Hematopoietic multipotent progenitor cell treated with erythropoietin and hydrocortisone succinate and interleukin-3 and kit ligand, for 17 days (in vitro differentiated cells): Measurements from ENCODE around the gene SDR39U1.

Source experiments
- DNase-seq: peaks from one replicate; pipeline ENCODE4 v3.0.0-alpha.2; 2015; ENCODE audit warnings: low spot score

SDR39U1 gene

DNA sequence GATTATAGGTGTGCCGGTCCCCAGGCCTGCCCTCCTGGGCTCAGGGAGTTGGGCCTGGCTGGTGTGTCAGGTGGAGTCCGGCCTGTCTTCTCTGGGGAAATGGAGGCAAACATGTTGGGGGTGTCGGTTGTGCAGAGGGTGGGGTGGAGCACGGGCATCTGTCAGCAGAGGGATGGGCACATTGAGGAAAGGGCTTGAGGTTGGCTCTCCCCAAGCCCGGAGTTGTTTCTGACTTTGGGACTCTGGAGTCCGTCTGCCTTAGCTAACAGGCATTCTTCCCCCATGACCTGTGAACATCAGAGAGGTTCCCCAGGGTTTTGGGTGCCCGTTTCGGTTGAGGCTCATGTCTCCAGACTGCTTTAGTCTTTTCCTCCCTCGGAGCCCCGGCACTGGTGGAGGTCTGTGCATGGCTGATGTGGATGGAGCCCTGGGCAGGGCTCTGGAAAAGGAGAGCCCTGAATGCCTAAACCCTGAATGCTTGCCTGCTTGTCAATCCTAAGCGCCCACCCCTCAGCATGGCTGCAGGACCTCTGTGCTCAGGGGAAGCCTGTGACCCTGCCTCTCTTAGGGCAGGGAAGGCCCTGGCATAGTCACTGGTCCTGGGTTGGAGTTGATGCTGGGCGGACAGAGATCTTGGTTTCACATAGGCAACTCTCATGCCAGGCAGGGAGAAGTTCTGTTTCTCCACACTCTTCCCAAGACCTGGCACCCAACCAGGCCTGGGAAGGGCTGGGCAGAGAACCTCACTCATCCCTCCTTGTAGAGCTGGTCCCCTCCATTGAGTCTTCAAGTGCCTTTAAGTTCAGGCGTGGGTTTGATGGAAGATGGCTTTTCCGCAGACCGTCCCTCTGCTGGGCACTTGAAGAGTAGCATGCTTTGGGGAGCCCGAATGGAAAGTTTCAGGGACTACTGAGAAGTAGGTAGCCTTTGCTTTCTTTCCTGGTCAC, 30.9 kb downstream of the SDR39U1 start:
- peak; percentile 52 for DNase-seq

DNA sequence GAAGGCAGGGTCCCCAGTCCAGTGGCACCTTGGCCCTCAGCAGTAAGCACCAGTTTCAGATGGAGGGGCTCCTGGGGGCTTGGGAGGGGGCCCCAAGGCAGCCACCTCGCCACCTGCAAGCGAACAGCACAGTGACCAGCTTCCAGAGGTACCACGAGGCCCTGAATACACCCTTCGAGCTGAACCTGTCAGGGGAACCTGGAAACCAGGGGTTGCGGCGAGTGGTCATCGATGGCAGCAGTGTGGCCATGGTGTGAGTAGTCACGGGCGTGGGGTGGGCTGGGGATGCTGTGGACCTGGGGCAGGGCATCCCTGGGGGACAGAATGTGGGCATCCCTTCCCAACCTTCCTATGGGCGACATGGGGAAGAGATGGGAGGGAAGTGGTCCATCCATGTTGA, 32.6 kb downstream of the SDR39U1 start:
- DNase-seq: no peak

DNA sequence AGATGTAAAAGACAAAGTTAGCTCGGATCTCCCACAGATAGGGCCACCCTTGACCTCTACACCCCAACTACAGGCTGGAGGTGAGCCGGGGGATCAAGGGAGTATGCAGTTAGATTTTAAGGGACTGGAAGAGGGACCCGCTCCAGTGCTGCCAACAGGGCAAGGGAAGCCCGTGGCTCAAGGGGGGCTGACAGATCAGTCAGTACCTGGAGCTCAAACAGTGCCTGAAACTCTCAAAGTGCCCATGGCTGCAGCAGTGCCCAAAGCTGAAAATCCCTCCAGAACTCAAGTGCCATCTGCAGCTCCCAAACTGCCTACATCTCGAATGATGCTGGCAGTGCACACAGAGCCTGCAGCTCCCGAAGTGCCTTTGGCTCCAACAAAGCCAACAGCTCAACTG, 33.4 kb downstream of the SDR39U1 start:
- DNase-seq: no peak

DNA sequence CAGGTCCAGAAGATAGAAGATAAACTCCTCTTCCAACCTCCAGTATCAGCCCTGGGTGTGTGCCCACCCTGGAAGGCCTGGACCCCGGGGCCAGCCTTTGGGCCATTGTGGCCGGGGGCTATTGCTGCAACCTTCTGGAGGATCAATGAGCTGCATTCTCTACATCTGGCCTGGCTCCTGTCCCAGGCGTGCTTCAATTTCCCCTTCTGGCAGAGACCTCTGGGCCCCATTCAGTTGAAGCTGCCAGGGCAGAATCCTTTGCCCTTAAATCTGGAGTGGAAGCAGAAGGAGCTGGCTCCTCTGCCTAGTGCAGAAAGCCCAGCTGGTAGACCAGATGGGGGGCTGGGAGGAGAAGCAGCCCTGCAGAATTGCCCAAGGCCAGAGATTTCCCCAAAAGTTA, 33.8 kb downstream of the SDR39U1 start:
- DNase-seq: no peak

DNA sequence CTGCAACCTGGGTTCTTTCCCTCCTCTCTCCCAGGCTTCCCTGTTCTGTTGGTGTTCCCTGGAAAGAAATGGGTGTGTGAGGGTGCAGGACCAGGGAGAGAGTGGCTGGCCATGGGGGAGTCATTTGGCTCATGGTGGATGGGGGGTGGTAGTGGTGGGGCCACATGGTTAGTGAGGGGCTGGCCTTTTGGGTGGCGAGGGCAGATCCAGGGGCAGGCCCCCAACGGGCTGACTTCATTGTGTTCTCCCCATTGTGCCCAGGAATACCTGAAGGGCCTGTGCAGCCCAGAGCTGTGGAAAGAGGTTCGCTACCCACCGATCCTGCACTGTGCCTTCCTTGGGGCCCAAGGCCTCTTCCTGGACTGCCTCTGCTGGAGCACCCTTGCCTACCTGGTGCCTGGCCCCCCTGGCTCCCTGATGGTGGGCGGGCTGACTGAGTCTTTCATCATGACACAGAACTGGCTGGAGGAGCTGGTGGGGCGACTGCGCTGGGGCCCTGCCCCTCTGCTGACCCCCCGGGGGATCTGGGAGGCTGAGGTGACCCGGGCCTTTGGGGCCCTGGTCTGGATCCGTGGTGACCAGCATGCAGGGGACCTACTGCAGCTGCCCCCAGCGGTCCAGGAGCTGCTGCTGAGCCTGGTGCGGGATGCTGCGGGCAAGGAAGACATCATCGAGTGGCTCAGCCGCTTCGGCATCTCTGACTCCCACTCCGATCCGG, 34.8 kb downstream of the SDR39U1 start:
- no peak for DNase-seq

DNA sequence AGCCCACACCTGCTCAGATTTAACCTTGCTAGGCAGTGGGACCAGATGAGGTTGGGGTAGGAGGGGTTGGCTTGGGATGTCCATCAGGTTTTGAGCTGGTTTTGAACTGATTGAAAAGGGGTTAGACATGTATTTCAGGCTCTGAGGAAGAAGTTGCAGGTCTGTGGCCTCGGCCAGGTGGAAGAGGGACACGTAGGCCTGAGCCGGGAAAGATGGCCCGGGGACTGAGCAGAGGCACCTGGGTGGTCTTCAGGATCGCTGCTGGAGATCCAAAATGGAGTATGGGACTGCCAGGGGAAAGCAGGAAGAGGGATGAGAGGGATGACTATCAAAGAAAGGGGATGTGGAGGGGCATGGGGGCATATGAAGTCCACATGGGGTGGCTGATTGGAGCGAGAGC, 36.2 kb downstream of the SDR39U1 start:
- DNase-seq: no peak

DNA sequence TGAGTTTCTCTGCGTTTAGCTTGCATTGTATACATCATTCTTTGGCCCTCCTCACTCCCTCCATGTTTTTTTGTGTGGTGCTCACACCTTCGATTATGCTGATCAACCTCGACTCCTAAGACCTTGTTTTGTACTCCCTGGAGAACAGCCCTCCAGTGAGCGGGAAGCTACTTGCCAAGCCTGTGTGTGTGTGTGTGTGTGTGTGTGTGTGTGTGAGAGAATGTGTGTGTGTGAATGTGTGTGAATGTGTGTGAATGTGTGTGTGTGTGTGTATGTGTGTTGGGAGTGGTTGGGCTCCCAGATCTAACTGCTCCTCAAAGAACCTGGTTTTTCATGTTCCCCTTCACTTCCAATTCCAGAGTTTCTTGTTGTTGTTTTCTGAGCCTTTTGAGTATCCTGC, 37.8 kb downstream of the SDR39U1 start:
- DNase-seq: no peak

DNA sequence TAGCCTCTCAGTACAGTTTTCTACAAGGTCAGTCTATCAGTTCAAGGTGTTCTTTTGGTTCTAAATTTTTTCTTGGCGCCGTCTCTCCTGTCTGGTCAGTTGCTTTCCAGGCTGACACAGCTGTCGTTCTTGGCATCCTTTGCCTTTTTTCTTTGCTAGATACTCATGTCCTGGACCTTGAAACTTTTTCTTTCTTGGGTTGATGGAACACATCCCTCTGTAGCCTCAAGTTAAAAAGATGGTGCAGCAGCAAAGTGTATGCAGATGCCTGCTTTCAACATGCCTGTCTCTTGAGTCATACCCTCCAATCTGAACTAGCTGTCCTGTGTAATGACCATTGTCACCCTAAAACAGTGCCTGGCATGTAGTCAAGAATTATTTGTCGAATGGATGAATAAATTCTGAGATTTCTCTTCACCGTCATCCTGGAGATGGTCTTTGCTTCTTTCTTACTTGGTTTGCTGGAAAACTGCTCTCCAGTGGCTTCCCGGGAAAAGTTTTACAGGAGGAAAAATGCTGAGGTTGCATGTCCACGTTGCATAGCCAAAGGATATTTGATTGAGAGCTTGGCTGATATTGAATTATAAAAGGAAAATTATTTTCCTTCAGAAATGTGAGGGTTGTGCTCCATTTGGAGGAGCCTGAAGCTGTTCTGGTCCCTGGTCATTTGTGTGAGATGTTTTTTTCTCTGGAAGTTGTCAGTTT, 39.1 kb downstream of the SDR39U1 start:
- no peak for DNase-seq

DNA sequence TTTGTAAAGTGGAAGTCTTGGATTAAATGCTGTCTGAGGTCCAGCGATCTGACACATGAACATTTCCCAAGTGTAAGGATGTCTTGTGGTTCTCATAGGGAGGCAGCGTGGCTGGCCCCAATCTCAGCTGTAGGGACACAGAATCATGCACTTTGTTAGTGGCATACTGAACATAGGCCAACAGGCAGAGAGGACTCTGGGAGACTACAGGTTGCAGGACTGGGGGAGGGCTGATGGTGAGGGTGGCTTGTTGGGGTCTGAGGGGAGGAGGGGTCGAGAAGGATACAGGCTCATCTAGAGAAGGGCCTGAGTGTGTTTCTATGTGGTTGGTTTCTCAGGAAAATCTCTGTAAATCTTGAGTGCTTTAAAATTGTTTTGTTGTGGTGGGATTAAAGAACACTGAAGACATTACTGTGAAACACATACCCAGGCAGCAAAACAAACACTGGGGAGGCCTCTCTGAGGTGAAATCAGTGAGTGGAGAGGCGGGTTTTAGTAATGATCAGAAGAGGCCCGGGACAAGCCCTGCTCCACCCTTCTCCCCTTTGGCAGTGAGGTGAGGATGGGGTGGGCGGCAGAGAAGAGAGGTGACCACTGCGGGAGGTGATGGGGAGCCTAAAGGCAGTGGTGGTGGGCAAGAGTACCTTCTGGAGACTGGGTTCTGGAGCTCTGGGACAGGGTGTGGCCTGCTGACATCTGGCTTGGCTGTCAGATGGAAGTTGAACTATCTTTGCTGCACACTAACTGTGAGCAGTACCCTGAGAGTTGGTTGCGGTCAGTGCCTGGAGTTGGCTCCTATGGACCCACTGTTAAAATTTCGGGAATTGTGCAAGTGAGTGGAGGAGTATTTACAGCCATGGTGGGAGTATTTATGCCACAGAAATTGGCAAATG, 40.5 kb downstream of the SDR39U1 start:
- no peak for DNase-seq

DNA sequence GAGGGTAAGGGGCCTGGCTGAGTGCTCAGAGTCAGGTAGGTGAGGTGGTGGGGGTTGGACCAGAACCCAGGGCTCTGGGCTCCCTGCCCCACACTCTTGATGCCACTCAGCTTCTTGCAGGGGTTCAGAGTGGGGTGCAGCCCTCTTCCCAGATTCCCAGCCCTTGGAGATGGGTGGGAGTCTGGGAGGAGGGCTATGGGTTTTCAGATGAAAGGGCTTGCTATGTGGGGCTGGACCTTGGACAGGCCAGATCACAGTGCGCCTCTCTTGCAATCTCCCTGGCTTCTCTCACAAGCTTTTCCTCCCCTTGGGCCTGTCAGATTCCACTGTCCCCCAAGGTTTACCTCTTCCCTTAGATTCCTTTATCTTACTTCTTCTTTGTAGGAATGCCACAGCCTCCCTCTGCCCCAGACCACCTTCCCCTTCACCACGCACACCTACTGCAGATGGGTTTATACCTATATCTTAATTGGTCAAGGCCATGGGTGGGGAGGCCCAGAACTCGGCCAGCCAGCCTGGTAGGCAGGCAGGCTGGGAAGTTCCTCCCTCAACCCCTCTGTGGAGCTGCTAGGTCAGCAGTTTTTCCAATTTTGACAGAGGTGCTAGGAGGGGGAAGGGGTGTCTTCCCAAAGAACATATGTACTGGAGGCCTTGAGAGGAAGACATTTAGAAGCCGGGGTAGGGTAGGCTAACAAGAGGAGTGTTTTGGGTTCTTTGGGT, 42.4 kb downstream of the SDR39U1 start:
- DNase-seq: no peak

DNA sequence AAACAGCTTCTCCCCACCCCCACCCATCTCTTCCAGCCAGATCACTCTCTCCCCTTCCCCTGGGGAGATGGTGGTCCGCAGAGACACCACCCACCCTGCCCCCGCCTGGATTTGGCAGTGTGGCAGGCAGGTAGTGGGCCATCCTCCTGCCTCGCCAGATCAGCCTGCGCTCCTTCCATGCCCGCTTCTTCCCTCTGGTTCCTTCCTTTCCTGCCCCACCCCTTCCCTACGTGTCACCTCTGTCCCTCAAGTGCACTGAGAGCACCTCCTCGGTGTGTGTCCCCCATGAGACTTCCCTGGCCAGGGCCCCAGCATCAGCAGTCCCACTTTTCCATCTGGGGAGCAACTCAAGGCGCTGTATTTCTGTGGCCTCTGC, 43.1 kb downstream of the SDR39U1 start:
- DNase-seq: no peak

DNA sequence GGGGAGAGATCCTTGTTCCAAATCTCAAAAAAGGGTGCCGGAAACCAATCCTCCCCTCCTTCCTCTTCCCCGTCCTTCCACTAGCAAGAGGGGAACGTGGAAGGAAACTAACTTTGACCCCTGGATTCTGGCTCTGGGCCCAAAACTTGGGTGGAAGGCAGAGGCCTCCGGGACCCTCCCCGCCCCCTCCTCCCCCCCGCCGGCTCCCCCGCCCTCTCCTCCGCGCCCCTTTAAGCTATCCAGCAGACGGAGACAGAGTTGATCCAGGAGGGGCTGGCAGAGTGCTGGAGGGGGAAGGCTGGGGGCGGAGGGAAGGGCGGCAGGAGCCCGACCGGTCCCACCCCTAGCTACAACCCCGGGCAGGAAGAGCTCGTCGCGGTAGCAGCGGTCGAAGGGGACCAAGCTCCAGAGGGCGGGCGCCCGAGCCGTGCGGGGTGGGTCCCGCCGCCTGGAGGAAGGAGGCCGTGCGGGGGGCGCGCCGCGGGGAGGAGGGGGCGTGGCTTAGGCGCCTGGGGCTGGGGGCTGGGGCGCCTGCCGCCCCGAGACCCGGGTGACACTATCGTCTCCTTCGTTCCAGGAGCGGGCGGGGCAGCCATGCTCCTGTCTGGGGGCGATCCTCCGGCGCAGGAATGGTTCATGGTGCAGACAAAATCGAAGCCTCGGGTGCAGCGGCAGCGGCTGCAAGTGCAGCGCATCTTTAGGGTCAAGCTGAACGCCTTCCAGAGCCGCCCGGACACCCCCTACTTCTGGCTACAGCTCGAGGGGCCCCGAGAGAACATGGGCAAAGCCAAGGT, 43.7 kb downstream of the SDR39U1 start, which contains the start of gene NYNRIN:
NYNRIN (plus strand) TSS at position 351 of the 794 bp plus-strand sequence; CDS start at position 595, 244 bp downstream.
- DNase-seq: no peak

DNA sequence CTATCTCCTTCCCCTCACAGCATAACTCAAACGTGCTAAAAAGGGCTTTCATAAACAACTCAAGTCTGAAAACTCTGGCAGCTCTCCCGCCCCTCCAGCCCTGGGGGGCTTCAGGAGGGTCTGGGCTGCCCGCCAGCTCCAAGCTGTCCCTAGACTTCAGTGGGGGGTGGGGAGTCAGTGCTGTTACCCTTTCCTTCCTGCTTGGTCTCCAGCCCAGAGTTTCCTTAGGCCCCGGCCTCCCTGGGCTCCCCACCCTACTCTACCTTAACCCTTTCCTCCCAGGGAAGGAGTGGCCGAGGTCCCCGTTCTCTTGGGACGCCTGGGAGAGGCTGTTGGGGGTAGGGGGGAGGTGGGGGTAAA, 44.3 kb downstream of the SDR39U1 start:
- no peak for DNase-seq

DNA sequence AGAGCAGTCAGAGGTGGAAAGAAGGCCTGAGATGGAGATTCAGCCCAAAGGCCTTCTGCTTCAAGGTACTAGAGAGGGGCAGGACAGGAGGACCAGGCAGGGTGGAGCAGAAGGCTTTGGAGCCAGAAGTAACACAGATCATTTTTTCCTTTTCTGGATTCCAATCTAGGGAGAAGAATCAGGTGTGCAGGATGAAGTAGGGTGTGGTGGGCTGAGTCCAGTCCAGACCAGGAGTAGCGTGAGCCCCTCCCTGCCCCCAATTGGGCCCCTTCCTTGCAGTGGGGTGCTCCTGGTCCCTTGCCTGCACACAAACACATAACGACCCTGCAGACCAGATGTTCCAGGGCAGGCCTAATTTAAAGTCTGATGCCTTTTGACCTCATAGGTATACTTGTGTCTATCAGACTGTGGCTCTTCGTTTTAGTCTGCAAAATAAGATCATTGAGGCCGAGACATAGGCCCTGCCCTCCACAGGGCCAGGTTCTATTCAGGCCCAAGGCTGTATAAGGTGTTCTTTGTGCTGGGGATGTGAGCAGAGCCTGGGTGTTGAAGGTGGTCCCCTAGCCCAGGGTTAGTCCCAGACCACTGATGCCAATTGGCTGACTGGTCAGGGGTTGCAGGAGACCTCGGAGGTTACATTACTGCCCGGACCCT, 44.8 kb downstream of the SDR39U1 start:
- no peak for DNase-seq

DNA sequence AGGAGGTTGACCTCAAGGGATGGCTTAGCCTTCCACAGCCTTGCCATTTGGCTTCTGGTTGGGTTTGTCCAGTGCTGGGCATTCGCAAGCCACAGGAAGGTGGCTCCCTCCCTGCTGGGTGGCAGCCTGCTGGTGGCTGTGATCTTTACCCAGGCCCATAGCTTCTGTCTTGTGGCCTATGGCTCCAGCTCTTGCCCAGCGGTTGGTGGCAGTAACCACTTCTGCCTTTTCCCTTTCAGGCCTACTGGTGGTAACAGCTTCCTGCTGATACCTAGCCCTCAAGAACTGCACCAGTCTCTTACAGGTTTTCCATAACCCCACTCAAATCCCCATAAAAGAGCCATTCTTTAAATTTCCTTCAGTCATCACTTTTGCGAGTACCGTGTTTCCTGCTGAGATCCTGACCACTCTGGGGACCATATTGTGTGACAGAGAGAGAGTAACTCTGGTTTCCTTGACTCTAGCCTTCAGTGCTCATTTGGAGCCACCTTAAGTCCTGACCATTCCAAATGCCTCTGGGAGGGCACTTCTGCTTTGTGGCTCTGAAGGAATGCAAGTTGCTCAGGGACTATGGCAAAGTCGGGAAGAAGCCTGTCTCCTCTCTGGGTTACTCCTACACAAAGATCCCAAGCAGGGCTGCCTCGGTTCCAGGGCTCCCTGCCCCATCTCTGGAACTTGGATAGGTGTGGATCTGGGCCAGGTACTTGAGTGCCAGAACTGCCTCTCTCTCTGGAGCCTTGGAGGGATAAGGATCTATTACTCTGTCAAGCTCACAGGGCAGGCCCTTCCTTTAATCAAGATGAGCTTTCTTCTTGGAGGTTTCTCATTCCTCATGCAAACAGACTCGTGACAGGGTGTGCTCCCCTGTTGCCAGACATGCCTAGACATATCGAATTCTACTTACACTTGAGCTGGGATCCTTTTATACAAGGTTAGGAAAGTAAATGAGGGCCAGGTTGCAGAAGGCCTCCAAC, 46.7 kb downstream of the SDR39U1 start:
- no peak for DNase-seq

DNA sequence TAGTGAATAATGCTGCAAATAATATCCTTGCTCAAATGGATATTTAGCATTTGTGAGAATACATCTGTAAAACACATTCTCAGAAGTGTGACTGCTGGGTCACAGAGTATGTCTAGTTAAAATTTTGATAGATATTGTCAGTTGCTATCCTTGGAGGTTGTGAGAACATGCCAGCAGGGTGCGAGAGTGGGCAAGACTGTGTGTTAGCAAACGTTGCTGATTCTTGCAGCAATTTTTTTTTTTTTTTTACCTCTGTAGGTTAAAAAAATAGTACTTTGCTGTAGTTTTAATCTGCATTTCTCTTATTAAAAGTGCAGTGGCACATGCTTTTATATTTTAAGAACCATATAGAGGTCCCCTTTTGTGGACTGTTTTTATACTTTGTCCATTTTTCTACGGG, 48.3 kb downstream of the SDR39U1 start:
- no peak for DNase-seq

DNA sequence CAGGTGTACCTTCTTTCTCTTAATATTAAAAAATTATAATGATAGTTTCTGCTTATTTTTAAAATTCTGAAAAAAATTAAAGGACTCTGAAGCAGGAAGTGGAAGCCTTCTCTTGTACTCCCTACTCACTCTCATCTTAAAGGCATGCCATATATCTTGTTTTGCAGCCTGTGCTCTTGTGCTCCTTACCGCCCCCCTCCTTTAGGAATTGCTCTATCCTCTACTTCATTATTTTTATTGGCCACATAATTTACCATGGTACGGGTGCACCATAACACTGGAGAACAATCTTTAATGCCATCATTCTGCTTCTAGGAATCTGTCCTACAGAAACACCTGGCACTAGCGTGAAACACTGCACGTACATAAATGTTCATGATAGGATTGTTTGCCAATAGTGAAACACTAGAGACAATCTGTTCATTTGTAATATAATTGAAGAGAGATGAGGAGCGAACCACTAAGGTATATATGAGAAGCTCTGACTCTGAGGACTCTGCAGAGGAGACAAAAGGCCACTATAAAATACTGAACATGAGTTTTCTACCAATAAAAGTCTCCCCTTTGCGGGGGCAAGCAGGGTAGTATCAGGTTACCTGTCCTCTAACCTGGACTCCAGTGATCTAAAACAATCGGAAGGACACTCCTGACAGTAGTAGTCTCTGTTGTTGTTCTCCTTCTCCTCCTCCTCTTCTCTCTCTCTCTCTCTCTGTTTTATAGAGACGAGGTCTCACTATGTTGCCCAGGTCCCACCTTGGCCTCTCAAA, 50.1 kb downstream of the SDR39U1 start:
- no peak for DNase-seq
